IMR-90 (cell line): Measurements from ENCODE around the gene TEX44.

Experiments used
- BHLHE40 ChIP-seq: fragments of 150-350 bp; IDR thresholded peaks from 2 replicates; pipeline ENCODE4 v1.6.1; 2016; ENCODE audit warnings: mild to moderate bottlenecking, low read depth, low read length
- FOS ChIP-seq: fragments of 150-350 bp; IDR thresholded peaks from 2 replicates; pipeline ENCODE4 v1.6.1; 2016; ENCODE audit warnings: low read depth, low read length
- MAFK ChIP-seq: IDR thresholded peaks from 2 replicates; pipeline ENCODE4 v1.6.1; 2012; ENCODE audit warnings: low read depth, low read length, improper control_type of control experiment
- MXI1 ChIP-seq: IDR thresholded peaks from 2 replicates; pipeline ENCODE4 v1.6.1; 2012; ENCODE audit warnings: low read depth, mild to moderate bottlenecking, low read length, moderate library complexity, borderline replicate concordance
- TF ChIP-seq, protein P1 (sequence below): conservative IDR thresholded peaks from 2 replicates; pipeline ENCODE4 v1.5.1; 2012; ENCODE audit warnings: mild to moderate bottlenecking, low read depth, low read length, improper control_type of control experiment

DNA sequence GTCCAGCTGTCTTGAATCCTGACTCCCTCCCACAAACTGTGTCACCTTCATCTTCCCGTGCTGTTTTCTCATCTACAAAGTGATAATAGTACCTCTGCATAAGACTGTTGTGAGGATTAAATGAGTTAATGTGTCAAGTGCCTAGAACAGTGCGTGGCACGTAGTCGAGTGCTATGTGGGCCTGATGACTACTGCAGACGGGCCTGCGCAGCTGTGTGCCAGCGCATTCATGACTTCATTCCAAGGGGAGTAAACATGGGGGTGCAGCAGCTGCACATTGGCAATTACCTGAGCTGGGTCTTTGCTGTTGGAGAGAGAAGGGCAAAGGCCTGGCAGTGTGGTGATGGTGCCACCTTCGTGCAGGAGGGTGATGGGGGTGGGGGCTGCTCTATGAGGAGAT lies 5.0 kb downstream of the TEX44 start:
- TF ChIP-seq, protein P1, sequence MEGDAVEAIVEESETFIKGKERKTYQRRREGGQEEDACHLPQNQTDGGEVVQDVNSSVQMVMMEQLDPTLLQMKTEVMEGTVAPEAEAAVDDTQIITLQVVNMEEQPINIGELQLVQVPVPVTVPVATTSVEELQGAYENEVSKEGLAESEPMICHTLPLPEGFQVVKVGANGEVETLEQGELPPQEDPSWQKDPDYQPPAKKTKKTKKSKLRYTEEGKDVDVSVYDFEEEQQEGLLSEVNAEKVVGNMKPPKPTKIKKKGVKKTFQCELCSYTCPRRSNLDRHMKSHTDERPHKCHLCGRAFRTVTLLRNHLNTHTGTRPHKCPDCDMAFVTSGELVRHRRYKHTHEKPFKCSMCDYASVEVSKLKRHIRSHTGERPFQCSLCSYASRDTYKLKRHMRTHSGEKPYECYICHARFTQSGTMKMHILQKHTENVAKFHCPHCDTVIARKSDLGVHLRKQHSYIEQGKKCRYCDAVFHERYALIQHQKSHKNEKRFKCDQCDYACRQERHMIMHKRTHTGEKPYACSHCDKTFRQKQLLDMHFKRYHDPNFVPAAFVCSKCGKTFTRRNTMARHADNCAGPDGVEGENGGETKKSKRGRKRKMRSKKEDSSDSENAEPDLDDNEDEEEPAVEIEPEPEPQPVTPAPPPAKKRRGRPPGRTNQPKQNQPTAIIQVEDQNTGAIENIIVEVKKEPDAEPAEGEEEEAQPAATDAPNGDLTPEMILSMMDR, result no peak
- TF ChIP-seq MAFK, result no peak
- no peak for TF ChIP-seq MXI1
- no peak for TF ChIP-seq BHLHE40
- no peak for TF ChIP-seq FOS
